Caco-2 (cell line): ENCODE results near the gene PIGQ. TPM values are rescaled to one million over a fixed set of nuclear protein-coding genes. Genes with fewer than 3 reads are reported as not detected.

ENCODE experiments used
- BruUV-seq: library from RNA; stranded (reverse); fragments of 400-500 nt; replicated peaks from 2 replicates; lab custom pipeline; 2021; lab: Mats Ljungman, UMichigan
- CTCF ChIA-PET: fragments of 300-600 bp; sonication (Branson Sonifier 250); formaldehyde crosslinking; loops from one replicate; lab custom pipeline; 2022; ENCODE audit warnings: antibody characterized with exemption; lab: Charles Lee
- POLR2A ChIA-PET: fragments of 300-600 bp; sonication (Branson Sonifier 250); formaldehyde crosslinking; loops from one replicate; lab custom pipeline; 2022; ENCODE audit warnings: antibody characterized with exemption; lab: Charles Lee
- DNase-seq, 2 experiments: peaks; one replicate each; pipeline versions ENCODE4 v3.0.0 to v3.0.0-alpha.2; 2020 to 2022
- H3K27me3 ChIP-seq: replicated peaks from 2 replicates; pipeline ENCODE4 v1.6.0; 2011; ENCODE audit warnings: low read length; ENCODE audit not compliant: control insufficient read depth, insufficient read depth
- H3K36me3 ChIP-seq: 2 replicates; pipeline ENCODE4 v1.5.1; 2011; ENCODE audit warnings: low read length; ENCODE audit not compliant: control insufficient read depth, insufficient read depth
- H3K4me1 ChIP-seq: fragments of 250-450 bp; sonication (Bioruptor Pico); 2 replicates; pipeline ENCODE4 v1.5.1; 2020; ENCODE audit warnings: mild to moderate bottlenecking
- H3K4me3 ChIP-seq: 2 replicates; pipeline ENCODE4 v1.5.1; 2011; ENCODE audit warnings: low read depth, mild to moderate bottlenecking, control low read depth, low read length
- H3K9me3 ChIP-seq: fragments of 250-450 bp; sonication (Bioruptor Pico); 2 replicates; pipeline ENCODE4 v1.5.1; 2020; ENCODE audit warnings: mild to moderate bottlenecking, moderate library complexity
- H3K27ac Mint-ChIP-seq: one replicate; pipeline ENCODE4 v1.8.0; 2022; ENCODE audit warnings: mixed read lengths; ENCODE audit not compliant: unreplicated experiment
- H3K27me3 Mint-ChIP-seq: one replicate; pipeline ENCODE4 v1.8.0; 2022; ENCODE audit warnings: mixed read lengths; ENCODE audit not compliant: insufficient read depth, unreplicated experiment
- H3K36me3 Mint-ChIP-seq: one replicate; pipeline ENCODE4 v1.8.0; 2022; ENCODE audit warnings: mild to moderate bottlenecking, mixed read lengths; ENCODE audit not compliant: insufficient read depth, unreplicated experiment
- H3K4me1 Mint-ChIP-seq: one replicate; pipeline ENCODE4 v1.8.0; 2022; ENCODE audit warnings: low read depth, mixed read lengths; ENCODE audit not compliant: unreplicated experiment
- H3K4me3 Mint-ChIP-seq: one replicate; pipeline ENCODE4 v1.8.0; 2022; ENCODE audit warnings: mild to moderate bottlenecking, moderate library complexity, mixed read lengths; ENCODE audit not compliant: unreplicated experiment
- H3K9me3 Mint-ChIP-seq: one replicate; pipeline ENCODE4 v1.8.0; 2022; ENCODE audit warnings: mixed read lengths; ENCODE audit not compliant: unreplicated experiment
- CTCF ChIP-seq, 2 experiments: fragments of 200-600 bp in 1 of 2; IDR thresholded peaks; 1 replicate in 1 of 2; 2 replicates in 1 of 2; pipeline versions ENCODE4 v1.5.1 to v1.8.0; 2011 to 2022; ENCODE audit warnings: antibody characterized with exemption in 1 of 2, control low read depth in 1 of 2, inconsistent platforms in 1 of 2, low read depth in 1 of 2, low read length in 1 of 2, mild to moderate bottlenecking in 1 of 2, moderate library complexity in 1 of 2; ENCODE audit not compliant: insufficient read depth in 1 of 2, severe bottlenecking in 1 of 2, unreplicated experiment in 1 of 2
- intact Hi-C: fragments of 100-400 bp; cut with micrococcal nuclease; formaldehyde crosslinking; loops from one replicate; pipeline ENCODE4 v1.10.0; 2022; ENCODE audit not compliant: unreplicated experiment
- total RNA-seq: library from RNA; stranded (reverse); gene quantifications from 2 replicates; pipeline ENCODE4 v1.2.3, GENCODE V29; 2022

The PIGQ gene
- total RNA-seq, 1 experiment from 2014 or later = 45.8 TPM

GRCh38 chr16:590815-591200, 21.0 kb downstream of the PIGQ start:
- BruUV-seq = no TSS peak
- no peaks in the 10 kb centered on the region; the same call in 1 of the 2 replicates for H3K36me3 ChIP-seq
- peak overlapping the region; percentile 62 for H3K4me3 ChIP-seq
- DNase-seq = no peak
- Mint-ChIP-seq H3K36me3 (peaks cover 37% of the 10 kb centered on the region), H3K9me3 (no peaks in the 10 kb centered on the region), H3K27ac (peak overlapping the region; percentile 37), H3K27me3 (no peaks in the 10 kb centered on the region), H3K4me3 (peak overlapping the region; percentile 75), H3K4me1 (peaks cover 25% of the 10 kb centered on the region)
- no peaks in the 10 kb centered on the region for H3K27me3 ChIP-seq
- POLR2A ChIA-PET = interaction anchor here (0.6 to 1.2 kb wide), 2 partner anchors 356 to 1565 kb away, joined by 5 to 6 read pairs; partner anchors contain the start of gene TRAF7
- TF ChIP-seq CTCF (IDR thresholded peaks at IDR 0.05; ENCODE audit: insufficient read depth in 1 of 2, low read depth in 1 of 2, low read length in 1 of 2, severe bottlenecking in 1 of 2, unreplicated experiment in 1 of 2) = no peak
- H3K4me1 ChIP-seq = peaks cover 32% of the 10 kb centered on the region
- intact Hi-C loops = no loop called here
- H3K9me3 ChIP-seq = no peaks in the 10 kb centered on the region
- CTCF ChIA-PET = interaction anchor here (0.8 kb wide), 1 partner anchor 46 kb away, joined by 4 read pairs; no protein-coding TSS in a partner anchor

- peaks cover 37% of the 10 kb centered on the region for H3K36me3 Mint-ChIP-seq
- no peaks in the 10 kb centered on the region for H3K27me3 Mint-ChIP-seq
- H3K4me1 ChIP-seq = peaks cover 32% of the 10 kb centered on the region
- TF ChIP-seq CTCF (IDR thresholded peaks at IDR 0.05; ENCODE audit: insufficient read depth in 1 of 2, low read depth in 1 of 2, low read length in 1 of 2, severe bottlenecking in 1 of 2, unreplicated experiment in 1 of 2) = no peak
- POLR2A ChIA-PET = no interaction called here
- peak overlapping the region; percentile 37 for H3K27ac Mint-ChIP-seq
- CTCF ChIA-PET = no interaction called here
- peak overlapping the region; percentile 75 for H3K4me3 Mint-ChIP-seq
- peak overlapping the region; percentile 62 for H3K4me3 ChIP-seq
- H3K4me1 Mint-ChIP-seq = peaks cover 25% of the 10 kb centered on the region
- H3K27me3 ChIP-seq = no peaks in the 10 kb centered on the region
- H3K9me3 Mint-ChIP-seq = no peaks in the 10 kb centered on the region
- intact Hi-C loops = no loop called here
- no peaks in the 10 kb centered on the region for H3K9me3 ChIP-seq
- DNase-seq = peak in 1 of 2 experiments; percentile 25
- no TSS peak for BruUV-seq
- no peaks in the 10 kb centered on the region; the same call in 1 of the 2 replicates for H3K36me3 ChIP-seq
Measured at GRCh38 chr16:591231-591630, 21.5 kb downstream of the PIGQ start.

- peak in 1 of 2 experiments; percentile 17 for DNase-seq
- peaks cover 41% of the 10 kb centered on the region for H3K36me3 Mint-ChIP-seq
- no peaks in the 10 kb centered on the region for H3K9me3 ChIP-seq
- peak overlapping the region; percentile 75 for H3K4me3 Mint-ChIP-seq
- H3K36me3 ChIP-seq = no peaks in the 10 kb centered on the region; the same call in 1 of the 2 replicates
- peaks cover 32% of the 10 kb centered on the region for H3K4me1 ChIP-seq
- BruUV-seq = no TSS peak
- H3K27ac Mint-ChIP-seq = peak overlapping the region; percentile 66
- ChIA-PET CTCF (no interaction called here), POLR2A (no interaction called here)
- no peak overlapping the region for H3K4me3 ChIP-seq
- TF ChIP-seq CTCF (IDR thresholded peaks at IDR 0.05; ENCODE audit: insufficient read depth in 1 of 2, low read depth in 1 of 2, low read length in 1 of 2, severe bottlenecking in 1 of 2, unreplicated experiment in 1 of 2) = no peak
- intact Hi-C loops = no loop called here
- H3K9me3 Mint-ChIP-seq = no peaks in the 10 kb centered on the region
- no peaks in the 10 kb centered on the region for H3K27me3 ChIP-seq
- peaks cover 25% of the 10 kb centered on the region for H3K4me1 Mint-ChIP-seq
- H3K27me3 Mint-ChIP-seq = no peaks in the 10 kb centered on the region
Measured at GRCh38 chr16:591892-592517, 22.2 kb downstream of the PIGQ start.
